Karpas-422 (cell line): Measurements from ENCODE around the gene IRF4. TPM values are rescaled to one million over a fixed set of nuclear protein-coding genes. Genes with fewer than 3 reads are reported as not detected.

Experiments
- DNase-seq: peaks from one replicate; pipeline ENCODE4 v3.0.0-alpha.2; 2015
- H2AFZ ChIP-seq: fragments of 200-600 bp; sonication (generic); 2 replicates; pipeline ENCODE4 v1.6.1; 2014; ENCODE audit warnings: antibody characterized with exemption, low read length, mixed read lengths
- H3K27ac ChIP-seq: fragments of 200-600 bp; sonication (generic); 2 replicates; pipeline ENCODE4 v1.5.1; 2014; ENCODE audit warnings: mild to moderate bottlenecking, low read length, moderate library complexity
- H3K27me3 ChIP-seq: fragments of 200-600 bp; sonication (generic); 2 replicates; pipeline ENCODE4 v1.6.1; 2014; ENCODE audit warnings: low read length, mixed read lengths
- H3K36me3 ChIP-seq: fragments of 200-600 bp; sonication (generic); 2 replicates; pipeline ENCODE4 v1.6.1; 2014; ENCODE audit warnings: low read length, mixed read lengths; ENCODE audit not compliant: insufficient read depth
- H3K4me1 ChIP-seq: fragments of 200-600 bp; sonication (generic); 2 replicates; pipeline ENCODE4 v1.6.1; 2014; ENCODE audit warnings: mild to moderate bottlenecking, low read length, mixed read lengths
- H3K4me2 ChIP-seq: fragments of 200-600 bp; sonication (generic); 2 replicates; pipeline ENCODE4 v1.6.1; 2014; ENCODE audit warnings: low read length, low read depth, mild to moderate bottlenecking; ENCODE audit not compliant: poor library complexity, severe bottlenecking
- H3K4me3 ChIP-seq: fragments of 200-600 bp; sonication (generic); 2 replicates; pipeline ENCODE4 v1.5.1; 2014; ENCODE audit warnings: mild to moderate bottlenecking, antibody characterized with exemption, low read length, mixed read lengths
- H3K79me2 ChIP-seq: fragments of 200-600 bp; sonication (generic); 2 replicates; pipeline ENCODE4 v1.6.1; 2014; ENCODE audit warnings: mild to moderate bottlenecking, low read length, mixed read lengths
- H3K9ac ChIP-seq: fragments of 200-600 bp; sonication (generic); 2 replicates; pipeline ENCODE4 v1.6.0; 2014; ENCODE audit warnings: low read length
- H3K9me2 ChIP-seq: fragments of 200-600 bp; sonication (generic), shearing (Covaris generic); replicated peaks from 2 replicates; pipeline ENCODE4 v1.6.0; 2014; ENCODE audit warnings: mild to moderate bottlenecking, low read length, moderate library complexity; ENCODE audit not compliant: insufficient read depth
- H3K9me3 ChIP-seq: fragments of 300-700, 200-600 bp; sonication (generic); 2 replicates; pipeline ENCODE4 v1.6.1; 2014; ENCODE audit warnings: low read length, mixed read lengths
- H4K20me1 ChIP-seq: fragments of 200-600 bp; sonication (generic); 2 replicates; pipeline ENCODE4 v1.6.1; 2014; ENCODE audit warnings: mild to moderate bottlenecking, antibody characterized with exemption, low read length, low read depth; ENCODE audit not compliant: insufficient read depth
- total RNA-seq: library from RNA; depleted of rRNA; stranded (reverse); fragments of >200 nt; shearing (Covaris generic); gene quantifications from 2 replicates; pipeline ENCODE4 v1.2.3, GENCODE V29; 2014; ENCODE audit warnings: low replicate concordance

IRF4 gene
- total RNA-seq, 1 experiment from 2014 or later, result not detected

DNA sequence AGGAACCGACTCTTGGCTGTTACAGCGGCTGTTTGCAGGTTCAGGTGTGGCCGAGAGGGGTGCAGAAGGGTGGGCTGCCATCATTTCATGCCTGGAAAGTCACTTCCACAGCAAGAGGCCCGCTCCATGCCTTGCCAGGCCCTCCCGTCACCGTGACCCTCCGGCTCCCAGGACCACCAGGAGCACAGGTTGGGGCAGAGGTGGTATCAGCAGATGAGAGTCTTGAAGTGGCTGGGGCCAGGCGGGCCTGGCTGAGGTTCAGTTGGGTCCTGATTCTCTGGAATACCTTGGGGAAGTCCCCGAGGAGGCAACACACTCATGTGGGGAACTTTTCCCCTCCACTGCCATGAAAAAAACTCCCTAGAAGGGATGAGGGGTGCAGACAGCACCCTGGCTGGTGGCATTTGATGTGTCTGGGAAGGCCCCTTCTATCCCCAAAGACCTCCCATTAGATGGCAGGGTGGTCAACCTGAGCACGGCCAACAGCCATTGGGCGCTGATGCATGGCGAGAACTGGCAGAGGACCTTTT is 34.2 kb upstream of the IRF4 start:
- H3K36me3 ChIP-seq, result no peaks in the 10 kb centered on the region
- H3K27me3 ChIP-seq, result no peaks in the 10 kb centered on the region
- H3K9me3 ChIP-seq, result no peaks in the 10 kb centered on the region; the same call in 1 of the 2 replicates
- no peak overlapping the region for H3K9ac ChIP-seq
- no peak overlapping the region for H3K4me2 ChIP-seq
- H3K4me3 ChIP-seq, result no peak overlapping the region
- H3K4me1 ChIP-seq, result no peaks in the 10 kb centered on the region
- H3K79me2 ChIP-seq, result no peaks in the 10 kb centered on the region
- H3K9me2 ChIP-seq, result no peaks in the 10 kb centered on the region
- no peak overlapping the region for H2AFZ ChIP-seq
- H4K20me1 ChIP-seq, result no peaks in the 10 kb centered on the region
- H3K27ac ChIP-seq, result no peak overlapping the region
- no peak for DNase-seq

DNA sequence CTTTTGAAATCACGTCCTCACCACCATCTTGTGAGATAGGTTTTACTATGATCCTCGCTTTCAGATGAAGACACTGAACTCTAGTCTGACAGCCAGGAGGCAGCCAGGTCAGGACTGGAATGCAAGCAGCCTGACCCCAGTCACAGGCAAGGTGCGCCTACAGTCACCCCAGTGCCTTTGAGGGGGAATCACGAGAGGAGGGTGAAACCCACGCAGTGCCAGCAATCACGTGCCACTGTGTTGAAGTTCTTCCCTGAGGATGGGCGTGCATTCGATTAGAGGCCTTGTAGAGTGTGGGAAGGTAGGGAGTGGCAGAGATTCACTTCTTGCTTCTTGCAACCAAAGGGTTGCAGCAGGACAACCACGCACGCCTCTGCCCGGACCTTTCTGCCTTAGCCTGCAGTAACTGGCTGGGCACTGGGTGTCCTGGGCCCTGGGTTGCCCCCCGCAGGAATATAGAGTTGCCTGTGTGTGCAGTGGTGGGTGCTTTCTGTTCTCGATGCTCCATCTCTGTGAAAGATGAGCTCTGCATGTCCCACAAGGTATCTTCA is 33.7 kb upstream of the IRF4 start:
- Histone ChIP-seq H3K9me3 (no peaks in the 10 kb centered on the region; the same call in 1 of the 2 replicates), H2AFZ (no peak overlapping the region)

GRCh38 chr6:358432-358831 is 33.1 kb upstream of the IRF4 start:
- Histone ChIP-seq H3K4me3 (no peak overlapping the region), H3K4me2 (no peak overlapping the region), H3K9ac (no peak overlapping the region), H4K20me1 (no peaks in the 10 kb centered on the region), H3K27ac (no peak overlapping the region), H3K4me1 (no peaks in the 10 kb centered on the region), H2AFZ (no peak overlapping the region), H3K36me3 (no peaks in the 10 kb centered on the region), H3K9me2 (no peaks in the 10 kb centered on the region), H3K27me3 (no peaks in the 10 kb centered on the region), H3K9me3 (no peaks in the 10 kb centered on the region), H3K79me2 (no peaks in the 10 kb centered on the region)
- no peak for DNase-seq

More for the DNA sequence above, 33.7 kb upstream of the IRF4 start:
- Histone ChIP-seq H4K20me1 (no peaks in the 10 kb centered on the region), H3K27me3 (no peaks in the 10 kb centered on the region), H3K4me2 (no peak overlapping the region), H3K36me3 (no peaks in the 10 kb centered on the region), H3K4me3 (no peak overlapping the region), H3K9ac (no peak overlapping the region), H3K4me1 (no peaks in the 10 kb centered on the region), H3K79me2 (no peaks in the 10 kb centered on the region), H3K9me2 (no peaks in the 10 kb centered on the region), H3K27ac (no peak overlapping the region)
- DNase-seq, result no peak

GRCh38 chr6:358847-359246 is 32.7 kb upstream of the IRF4 start:
- Histone ChIP-seq H3K4me1 (no peaks in the 10 kb centered on the region), H3K27ac (no peak overlapping the region)

GRCh38 chr6:359261-360035 is 32.1 kb upstream of the IRF4 start:
- Histone ChIP-seq H3K27ac (no peak overlapping the region), H3K4me3 (no peak overlapping the region), H4K20me1 (no peaks in the 10 kb centered on the region), H3K36me3 (no peaks in the 10 kb centered on the region), H3K9ac (no peak overlapping the region), H3K4me1 (no peaks in the 10 kb centered on the region), H3K79me2 (no peaks in the 10 kb centered on the region), H3K9me3 (0 out of 2 replicates have a peak, but pooled peaks cover 4% of the 10 kb centered on the region), H3K4me2 (no peak overlapping the region), H3K27me3 (no peaks in the 10 kb centered on the region), H2AFZ (no peak overlapping the region), H3K9me2 (no peaks in the 10 kb centered on the region)
- DNase-seq, result no peak

More at GRCh38 chr6:358847-359246, 32.7 kb upstream of the IRF4 start:
- H3K9me2 ChIP-seq, result no peaks in the 10 kb centered on the region
- H2AFZ ChIP-seq, result no peak overlapping the region
- no peak for DNase-seq
- no peaks in the 10 kb centered on the region for H3K27me3 ChIP-seq
- H3K4me3 ChIP-seq, result no peak overlapping the region
- no peaks in the 10 kb centered on the region for H4K20me1 ChIP-seq
- no peaks in the 10 kb centered on the region for H3K79me2 ChIP-seq
- H3K9me3 ChIP-seq, result 0 out of 2 replicates have a peak, but pooled peaks cover 2% of the 10 kb centered on the region
- no peak overlapping the region for H3K4me2 ChIP-seq
- H3K36me3 ChIP-seq, result no peaks in the 10 kb centered on the region
- H3K9ac ChIP-seq, result no peak overlapping the region

DNA sequence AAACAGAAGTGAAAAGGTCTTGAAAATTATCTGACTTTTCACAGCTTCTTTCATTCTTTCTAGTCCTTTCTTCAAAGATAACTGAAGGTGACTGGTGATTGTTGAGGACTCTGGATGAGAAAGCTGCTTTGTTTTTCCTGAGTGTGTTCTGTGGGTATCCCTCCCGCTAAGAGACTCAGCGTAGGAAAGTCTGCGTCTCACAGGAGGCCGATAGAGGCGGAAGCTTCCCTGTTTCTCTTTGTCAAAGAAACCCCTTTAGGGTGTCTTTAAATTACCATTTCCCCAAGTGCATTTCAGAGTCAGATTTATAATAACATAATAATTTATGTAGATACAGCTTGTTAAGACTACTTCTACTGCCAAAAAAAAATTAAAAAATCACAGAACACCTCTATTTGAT is 31.2 kb upstream of the IRF4 start:
- Histone ChIP-seq H3K4me3 (no peak overlapping the region), H3K27ac (no peak overlapping the region), H2AFZ (no peak overlapping the region), H3K9me3 (0 out of 2 replicates have a peak, but pooled peaks cover 4% of the 10 kb centered on the region), H3K27me3 (no peaks in the 10 kb centered on the region), H3K4me1 (no peaks in the 10 kb centered on the region), H4K20me1 (no peaks in the 10 kb centered on the region), H3K79me2 (no peaks in the 10 kb centered on the region), H3K9ac (no peak overlapping the region), H3K4me2 (no peak overlapping the region), H3K9me2 (no peaks in the 10 kb centered on the region), H3K36me3 (no peaks in the 10 kb centered on the region)
- no peak for DNase-seq

DNA sequence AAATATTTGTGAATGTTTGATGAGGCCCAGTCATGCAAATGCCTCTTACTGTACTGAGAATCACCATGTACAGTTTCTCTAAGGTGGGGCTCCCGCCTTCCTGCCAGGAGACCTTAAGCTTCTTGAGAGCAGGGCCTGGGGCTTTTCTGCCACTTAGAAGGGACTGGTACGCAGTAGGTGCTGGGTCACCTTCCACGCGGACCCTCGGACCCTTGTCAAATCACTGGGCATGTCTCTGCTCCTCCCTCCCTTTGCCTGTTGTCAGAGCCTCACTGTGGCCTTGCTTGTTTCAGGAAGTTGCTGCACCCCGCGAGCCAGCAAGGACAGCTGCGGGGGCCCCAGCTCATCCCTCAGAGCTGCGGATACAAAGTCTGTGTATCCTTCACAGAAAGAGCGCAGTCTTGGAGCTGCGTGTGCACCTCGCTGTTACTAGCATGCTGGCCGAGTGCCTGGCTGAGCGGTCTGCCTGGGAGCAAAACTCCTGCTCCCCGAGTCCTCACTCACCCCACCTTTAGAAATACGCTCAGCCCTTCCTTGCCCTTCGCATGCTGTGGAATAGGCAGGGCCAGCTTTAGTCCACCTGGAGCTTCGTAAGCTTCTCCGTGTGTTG is 30.7 kb upstream of the IRF4 start:
- Histone ChIP-seq H3K27me3 (no peaks in the 10 kb centered on the region), H3K4me2 (no peak overlapping the region), H3K9me3 (0 out of 2 replicates have a peak, but pooled peaks cover 4% of the 10 kb centered on the region), H4K20me1 (no peaks in the 10 kb centered on the region), H3K79me2 (no peaks in the 10 kb centered on the region), H2AFZ (no peak overlapping the region), H3K27ac (no peak overlapping the region), H3K36me3 (no peaks in the 10 kb centered on the region), H3K9me2 (no peaks in the 10 kb centered on the region), H3K9ac (no peak overlapping the region), H3K4me1 (no peaks in the 10 kb centered on the region), H3K4me3 (no peak overlapping the region)
- no peak for DNase-seq
